Measurements from ENCODE around the gene MCUR1. TPM values are rescaled to one million over a fixed set of nuclear protein-coding genes. Genes with fewer than 3 reads are reported as not detected.

The MCUR1 gene
- 9.0 to 15.2 TPM (median 13.4 TPM) in 5 replicates for total RNA-seq (2022; extraction: Qiagen RNA extraction)

GRCh38 chr6:13814176-13814937 is at the start of gene MCUR1:
Gene MCUR1, minus strand, starts transcription at chr6:13814557. Its CDS starts 128 bp downstream, at chr6:13814429.

Other genes with a start within 250 kb of the MCUR1 start
- gene SIRT5, start 240.0 kb downstream of the MCUR1 start, total RNA-seq (2022; extraction: Qiagen RNA extraction) = 3.3 to 4.9 TPM (median 3.6 TPM) in 5 replicates
- 66.4 to 71.2 TPM (median 69.3 TPM) in 5 replicates for gene NOL7, start 199.2 kb downstream of the MCUR1 start, total RNA-seq (2022; extraction: Qiagen RNA extraction)
- 10.9 to 14.6 TPM (median 12.6 TPM) in 5 replicates for gene RANBP9, start 102.7 kb downstream of the MCUR1 start, total RNA-seq (2022; extraction: Qiagen RNA extraction)
- 2.6 to 3.2 TPM (median 3.1 TPM) in 5 replicates for gene RNF182, start 110.4 kb upstream of the MCUR1 start, total RNA-seq (2022; extraction: Qiagen RNA extraction)

All from A549 treated with AZD2906 at 1 μM for 4 hours (cell line).